Suppressor macrophage treated with lipopolysaccharide for 1 hour (primary cell): ENCODE results near the gene GALNT17.

Experiments used
- DNase-seq, 3 donors: peaks; one replicate each; pipeline ENCODE4 v3.0.0-alpha.2; 2020 to 2022

Gene GALNT17

DNA sequence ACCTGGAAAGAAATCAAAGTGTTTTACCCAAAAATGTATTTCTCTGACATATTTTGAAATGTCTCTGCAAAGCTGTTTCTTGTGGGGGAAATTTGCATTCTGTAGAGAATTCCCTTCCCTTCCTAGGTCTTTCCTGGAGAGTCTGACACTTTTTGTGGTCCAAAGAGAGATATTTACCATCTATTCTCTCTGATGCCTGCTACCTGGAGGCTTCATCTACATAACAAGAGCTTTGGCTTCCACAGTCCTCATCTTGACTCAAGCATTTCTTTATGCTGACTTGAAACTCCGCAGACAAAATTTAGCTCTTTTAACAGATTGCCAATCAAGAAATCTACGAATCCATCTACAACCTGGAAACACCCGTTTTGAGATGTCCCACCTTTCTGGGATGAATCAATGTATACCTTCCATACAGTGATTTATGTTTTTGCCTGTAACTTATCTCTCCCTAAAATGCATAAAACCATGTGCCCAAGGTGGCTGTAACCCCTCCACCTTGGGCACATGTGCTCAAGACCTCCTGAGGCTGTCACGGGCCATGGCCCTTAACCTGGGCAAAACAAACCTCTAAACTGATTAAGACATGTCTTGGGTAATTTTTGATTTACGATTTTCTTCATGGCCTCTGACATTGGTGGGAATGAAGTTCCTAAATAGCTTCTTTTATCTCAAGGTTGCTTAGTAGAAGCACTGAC, 334.7 kb downstream of the GALNT17 start:
- no peak for DNase-seq

- DNase-seq = no peak
Measured at GRCh38 chr7:71470326-71470725, 338.4 kb downstream of the GALNT17 start.

GRCh38 chr7:71470830-71471229, 338.9 kb downstream of the GALNT17 start:
- DNase-seq = no peak

DNA sequence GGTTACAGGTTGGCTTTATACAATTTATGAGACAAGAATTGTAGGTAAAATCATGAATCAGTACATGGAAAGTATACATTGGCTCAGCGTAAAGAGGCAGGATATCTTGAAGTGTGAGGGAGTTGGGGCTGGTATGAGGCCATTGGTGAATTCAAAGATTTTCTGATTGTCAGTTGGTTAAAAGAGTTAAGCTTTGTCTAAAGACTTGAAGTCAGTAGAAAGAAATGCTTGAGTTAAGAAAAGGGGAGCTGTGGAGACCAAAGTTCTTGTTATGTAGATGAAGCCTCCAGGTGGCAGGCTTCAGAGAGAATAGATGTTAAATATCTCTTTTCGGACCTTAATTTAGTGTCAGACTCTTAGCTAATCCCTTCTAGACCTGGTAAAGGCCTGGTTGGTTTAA, 341.0 kb downstream of the GALNT17 start:
- DNase-seq = no peak

DNA sequence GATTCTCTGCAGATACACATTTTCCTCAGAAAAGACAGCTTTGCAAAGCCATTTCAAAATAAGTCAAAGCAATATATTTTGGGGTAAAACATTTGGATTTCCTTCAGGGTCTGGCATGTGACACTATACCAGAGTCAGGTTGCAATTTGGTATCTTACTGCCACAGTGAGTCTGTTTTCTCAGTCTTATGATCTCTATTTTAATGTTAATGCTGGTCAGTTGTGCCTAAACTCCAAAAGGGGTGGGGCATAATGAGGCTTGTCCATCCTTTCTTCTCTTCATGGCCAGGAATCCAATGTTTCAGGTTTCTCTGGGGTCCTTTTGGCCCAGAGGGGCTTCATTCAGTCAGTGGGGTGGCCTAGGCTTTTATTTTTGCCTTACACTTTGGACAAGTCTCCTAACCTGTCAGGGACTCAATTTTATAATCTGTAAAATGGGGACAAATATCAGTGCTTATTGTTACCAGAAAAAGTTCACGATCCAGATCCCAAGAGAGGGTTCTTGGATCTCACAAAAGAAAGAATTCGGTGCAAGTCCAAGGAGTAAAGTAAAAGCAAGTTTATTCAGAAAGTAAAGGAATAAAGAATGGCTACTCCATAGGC, 341.5 kb downstream of the GALNT17 start:
- DNase-seq = no peak

GRCh38 chr7:71477441-71477840, 345.5 kb downstream of the GALNT17 start:
- DNase-seq = no peak

DNA sequence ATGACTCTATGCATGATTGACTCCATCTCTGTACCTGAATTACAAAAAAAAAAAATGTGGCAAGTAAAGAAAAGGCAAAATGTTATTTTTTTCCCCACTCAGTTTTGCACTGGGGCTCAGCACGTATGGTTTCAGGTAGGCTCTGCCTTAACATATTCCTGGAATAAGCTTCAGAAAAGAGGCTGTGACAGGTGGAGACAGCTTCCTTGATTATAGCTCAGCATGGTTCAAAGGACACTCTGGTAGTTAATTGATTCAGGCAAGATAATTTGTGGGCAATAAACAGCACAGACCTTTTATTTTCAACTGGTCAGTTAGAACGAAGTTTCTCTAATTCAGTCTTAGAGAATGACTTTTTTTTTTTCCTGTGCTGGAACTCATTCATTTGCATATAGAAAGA, 347.3 kb downstream of the GALNT17 start:
- no peak for DNase-seq

GRCh38 chr7:71480791-71481190, 348.8 kb downstream of the GALNT17 start:
- no peak for DNase-seq

GRCh38 chr7:71482284-71482683, 350.3 kb downstream of the GALNT17 start:
- DNase-seq = no peak

GRCh38 chr7:71484380-71484779, 352.4 kb downstream of the GALNT17 start:
- no peak for DNase-seq

GRCh38 chr7:71485586-71485985, 353.6 kb downstream of the GALNT17 start:
- no peak for DNase-seq

DNA sequence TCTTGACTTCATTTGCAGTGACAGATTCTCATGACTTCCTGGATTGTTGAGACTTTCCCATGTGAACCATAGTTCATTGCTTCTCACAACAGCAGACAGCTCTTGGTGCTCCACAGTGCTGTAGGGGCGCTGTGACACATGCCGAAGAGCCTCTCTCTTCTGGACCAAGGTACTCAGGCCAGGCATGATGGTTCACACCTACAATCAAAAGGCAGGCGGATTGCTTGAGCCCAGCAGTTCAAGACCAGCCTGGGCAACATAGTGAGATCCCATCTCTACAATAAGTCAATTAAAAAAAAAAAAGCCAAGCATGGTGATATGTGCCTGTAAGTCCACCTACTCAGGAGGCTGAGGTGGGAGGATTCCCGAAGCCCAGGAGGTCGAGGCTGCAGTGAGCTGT, 354.5 kb downstream of the GALNT17 start:
- DNase-seq = no peak

DNA sequence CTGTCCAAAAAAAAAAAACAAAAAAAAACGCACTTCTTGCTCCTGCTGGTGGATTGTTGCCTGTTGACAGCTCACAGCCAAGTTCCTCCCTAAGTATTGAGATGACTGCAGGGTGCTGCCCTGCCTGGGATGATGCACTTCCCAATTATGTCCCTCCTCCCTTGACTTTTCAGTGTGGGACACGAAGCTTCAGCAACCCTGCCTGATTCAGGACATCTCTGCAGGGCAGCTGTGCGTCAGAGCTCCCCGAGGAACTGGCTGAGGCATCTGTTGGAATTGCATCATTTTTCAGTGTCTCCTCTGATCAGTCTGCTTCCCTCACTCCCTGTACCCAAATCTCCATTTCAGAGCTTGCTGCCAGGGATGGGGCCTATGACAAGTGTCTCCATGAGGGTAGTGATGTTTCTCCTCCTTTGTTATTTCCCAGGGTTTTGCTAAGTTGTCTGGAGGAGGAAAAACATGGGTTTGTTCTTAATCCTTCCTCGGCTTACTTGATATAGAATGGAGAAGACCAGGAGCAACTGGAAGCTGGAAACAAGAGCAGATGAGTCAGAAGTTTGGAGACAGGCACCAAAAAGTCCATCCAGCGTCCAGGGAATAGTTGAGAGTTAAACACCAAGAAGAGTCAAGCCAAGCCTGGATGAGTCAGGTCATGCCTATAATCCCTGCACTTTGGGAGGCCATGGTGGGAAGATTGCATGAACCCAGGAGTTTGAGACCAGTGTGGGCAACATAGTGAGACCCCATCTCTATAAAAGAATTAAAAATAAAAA, 355.1 kb downstream of the GALNT17 start:
- no peak for DNase-seq

- DNase-seq = no peak
Measured at GRCh38 chr7:71488308-71488707, 356.4 kb downstream of the GALNT17 start.

GRCh38 chr7:71491336-71491735, 359.4 kb downstream of the GALNT17 start:
- DNase-seq = no peak

DNA sequence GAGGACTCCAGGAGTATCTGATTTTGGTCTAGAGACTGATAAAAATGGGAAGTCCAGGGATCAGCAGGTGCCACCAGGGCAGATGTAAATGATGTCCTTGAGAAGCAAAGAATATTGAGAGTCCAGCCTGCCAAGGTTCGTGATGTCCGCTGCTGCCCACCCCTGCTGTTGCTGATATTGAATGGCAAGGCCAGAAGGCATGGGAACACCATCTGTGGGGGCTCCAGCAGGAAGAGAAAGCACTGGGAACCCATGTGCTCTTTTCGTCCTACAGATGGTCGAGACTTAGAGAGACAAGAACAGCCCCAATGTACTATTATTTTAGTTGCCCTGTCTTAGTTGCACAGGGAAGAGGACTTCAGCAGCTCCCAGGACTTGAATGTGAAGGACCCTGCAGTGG, 363.9 kb downstream of the GALNT17 start:
- no peak for DNase-seq

DNA sequence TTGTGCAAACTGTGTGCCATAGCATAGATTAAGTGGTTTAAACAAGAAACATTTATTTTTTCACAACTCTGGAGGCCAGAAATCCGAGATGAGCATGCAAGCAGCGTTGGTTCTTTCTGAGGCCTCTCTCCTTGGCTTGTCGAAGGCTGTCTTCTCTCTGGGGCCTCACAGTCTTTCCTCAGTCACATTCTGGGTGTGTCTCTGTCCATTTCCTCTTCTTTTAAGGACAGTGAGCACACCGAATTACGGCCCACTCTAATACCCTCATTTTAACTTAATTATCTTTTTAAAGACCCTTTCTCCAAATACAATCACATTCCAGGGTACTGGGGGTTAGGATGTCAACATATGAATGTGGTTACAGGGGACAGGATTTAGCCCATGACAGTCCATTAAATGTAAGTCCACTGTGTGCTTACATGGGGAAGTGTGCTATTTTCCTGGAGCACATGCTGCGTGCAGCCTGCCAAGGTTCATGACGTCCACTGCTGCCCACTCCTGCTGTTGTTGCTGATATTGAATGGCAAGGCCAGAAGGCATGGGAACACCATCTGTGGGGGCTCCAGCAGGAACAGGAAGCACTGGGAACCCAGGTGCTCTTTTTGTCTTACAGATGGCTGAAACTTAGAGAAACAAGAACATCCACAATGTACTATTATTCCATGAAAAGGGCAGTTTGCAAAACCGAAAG, 365.5 kb downstream of the GALNT17 start:
- no peak for DNase-seq

GRCh38 chr7:71498381-71498780, 366.4 kb downstream of the GALNT17 start:
- no peak for DNase-seq

- no peak for DNase-seq
Measured at GRCh38 chr7:71504697-71505441, 372.9 kb downstream of the GALNT17 start.

DNA sequence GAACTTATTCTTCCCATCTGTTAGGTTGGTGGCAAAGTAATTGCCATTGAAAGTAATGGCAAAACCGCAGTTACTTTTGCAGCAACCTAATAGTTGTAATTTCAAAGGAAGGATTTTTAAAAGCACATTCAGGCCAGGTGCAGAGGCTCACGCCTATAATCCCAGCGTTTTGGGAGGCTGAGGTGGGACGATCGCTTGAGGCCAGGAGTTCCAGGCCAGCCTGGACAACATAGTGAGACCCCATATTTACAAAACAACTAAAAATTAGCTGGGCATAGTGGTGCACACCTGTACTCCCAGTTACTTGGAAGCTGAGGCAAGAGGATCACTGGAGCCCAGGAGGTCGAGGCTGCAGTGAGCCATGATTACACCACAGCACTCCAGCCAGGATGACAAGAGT, 374.9 kb downstream of the GALNT17 start:
- DNase-seq = no peak

DNA sequence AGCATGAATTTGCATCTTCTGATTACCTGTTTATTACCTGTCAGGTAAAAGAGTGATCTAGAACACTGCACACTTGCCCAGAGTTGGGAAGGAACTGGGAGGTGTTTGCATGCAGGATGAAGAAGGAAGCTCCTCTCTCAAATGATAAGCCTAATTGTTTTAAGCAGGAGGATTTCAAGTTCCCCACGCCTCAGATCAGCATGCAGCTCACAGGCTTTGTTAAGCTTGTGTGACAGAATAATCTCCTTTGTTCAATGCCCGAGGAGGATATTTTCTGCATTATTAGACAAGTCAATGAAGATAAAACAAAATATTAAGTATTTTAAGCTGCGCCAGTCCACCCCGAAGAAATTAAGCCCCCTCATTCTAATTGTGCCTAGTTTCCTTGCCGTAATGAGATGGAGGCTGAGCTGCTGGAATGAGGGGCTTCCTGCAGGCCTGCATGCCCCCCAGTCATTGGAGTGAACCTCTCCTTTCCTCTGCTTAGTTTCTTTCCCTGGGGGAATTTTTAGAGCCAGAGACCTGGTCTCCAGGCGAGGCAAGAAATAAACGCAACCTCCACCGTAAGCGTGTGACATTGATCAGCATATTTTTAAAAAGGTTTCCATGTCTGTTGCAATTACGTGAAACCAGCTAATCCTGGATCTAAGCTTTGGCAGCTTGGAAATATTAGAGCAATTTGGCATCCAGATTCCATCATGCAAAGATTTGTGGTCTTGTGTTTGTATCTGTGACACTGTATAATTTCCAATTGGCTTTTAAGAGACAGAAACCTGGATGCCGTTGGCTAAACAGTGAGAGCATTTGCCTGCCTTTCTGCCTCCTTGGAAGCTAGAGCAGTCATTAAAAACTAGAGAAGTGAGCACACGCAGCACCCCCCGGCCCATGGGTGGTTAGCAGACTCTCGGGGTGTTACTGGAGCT, 376.0 kb downstream of the GALNT17 start:
- no peak for DNase-seq

GRCh38 chr7:71509381-71509780, 377.4 kb downstream of the GALNT17 start:
- DNase-seq = no peak
